ENCODE results near the gene SLCO4A1.

DNA sequence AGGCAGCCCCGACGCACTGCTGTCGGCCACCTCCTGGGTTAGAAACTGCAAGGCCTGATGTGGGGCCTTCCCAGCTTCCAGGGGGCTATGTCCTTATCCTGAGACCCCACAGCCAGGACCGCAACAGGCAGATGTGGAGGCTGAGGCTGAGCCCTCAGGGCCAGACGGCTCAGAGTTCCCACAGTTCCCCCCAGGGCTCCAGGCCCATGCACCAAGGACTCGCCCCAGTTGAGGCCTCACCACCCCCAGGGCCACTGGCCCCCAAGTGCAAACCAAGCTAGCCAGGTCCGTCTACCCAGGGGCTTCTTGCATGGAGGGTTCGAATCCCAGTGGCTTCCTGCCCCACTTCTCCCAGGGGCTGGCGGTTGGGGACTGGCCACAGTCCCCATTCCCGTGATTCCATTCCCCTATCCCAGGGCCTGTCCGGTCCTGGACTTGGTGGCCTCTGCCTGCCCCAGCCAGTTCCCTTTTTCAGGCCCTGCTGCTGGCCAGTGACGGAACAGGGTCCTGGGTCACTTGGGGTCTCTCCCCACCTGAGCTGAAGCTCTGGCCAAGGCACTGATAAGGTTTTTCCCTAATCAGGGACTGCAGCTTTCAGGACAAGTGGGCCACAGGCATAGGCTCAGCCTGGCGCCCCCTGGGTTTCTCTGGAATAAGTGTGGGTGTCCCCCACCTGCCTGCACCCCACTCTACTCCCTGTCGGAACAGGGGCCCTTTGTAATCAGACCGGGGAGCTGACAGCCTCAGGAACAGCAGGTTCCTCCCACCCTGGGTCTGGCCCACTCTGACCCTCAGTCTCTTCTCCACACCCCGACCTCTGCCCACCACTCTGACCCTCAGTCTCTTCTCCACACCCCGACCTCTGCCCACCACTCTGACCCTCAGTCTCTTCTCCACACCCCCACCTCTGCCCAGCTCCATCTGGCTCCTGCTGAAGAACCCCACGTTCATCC lies 22.0 kb downstream of the SLCO4A1 start:
- TF ChIP-seq, protein P1, sequence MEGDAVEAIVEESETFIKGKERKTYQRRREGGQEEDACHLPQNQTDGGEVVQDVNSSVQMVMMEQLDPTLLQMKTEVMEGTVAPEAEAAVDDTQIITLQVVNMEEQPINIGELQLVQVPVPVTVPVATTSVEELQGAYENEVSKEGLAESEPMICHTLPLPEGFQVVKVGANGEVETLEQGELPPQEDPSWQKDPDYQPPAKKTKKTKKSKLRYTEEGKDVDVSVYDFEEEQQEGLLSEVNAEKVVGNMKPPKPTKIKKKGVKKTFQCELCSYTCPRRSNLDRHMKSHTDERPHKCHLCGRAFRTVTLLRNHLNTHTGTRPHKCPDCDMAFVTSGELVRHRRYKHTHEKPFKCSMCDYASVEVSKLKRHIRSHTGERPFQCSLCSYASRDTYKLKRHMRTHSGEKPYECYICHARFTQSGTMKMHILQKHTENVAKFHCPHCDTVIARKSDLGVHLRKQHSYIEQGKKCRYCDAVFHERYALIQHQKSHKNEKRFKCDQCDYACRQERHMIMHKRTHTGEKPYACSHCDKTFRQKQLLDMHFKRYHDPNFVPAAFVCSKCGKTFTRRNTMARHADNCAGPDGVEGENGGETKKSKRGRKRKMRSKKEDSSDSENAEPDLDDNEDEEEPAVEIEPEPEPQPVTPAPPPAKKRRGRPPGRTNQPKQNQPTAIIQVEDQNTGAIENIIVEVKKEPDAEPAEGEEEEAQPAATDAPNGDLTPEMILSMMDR (IDR thresholded peaks at IDR 0.05): no peak
- no peak for TF ChIP-seq POLR2A (IDR thresholded peaks at IDR 0.05)
